Keratinocyte (primary cell): ENCODE measurements around the gene TTC22.

Experiments used
- CTCF ChIP-seq, 3 experiments: IDR thresholded peaks in 1 of 3; conservative IDR thresholded peaks in 1 of 3; optimal IDR thresholded peaks in 1 of 3; 2 replicates in 2 of 3; 3 replicates in 1 of 3; pipeline versions ENCODE3 to v1.5.1; 2011; ENCODE audit warnings: low read length in 3 of 3, mild to moderate bottlenecking in 3 of 3, moderate library complexity in 2 of 3, control low read depth in 1 of 3, inconsistent platforms in 1 of 3; ENCODE audit not compliant: insufficient read depth in 2 of 3; ENCODE audit errors: extremely low read depth in 1 of 3
- EZH2 ChIP-seq: IDR thresholded peaks from one replicate; pipeline ENCODE4 v1.6.1; 2012; ENCODE audit warnings: inconsistent platforms, mild to moderate bottlenecking, low read length, moderate library complexity

GRCh38 chr1:54772951-54773350 lies 28.2 kb downstream of the TTC22 start:
- TF ChIP-seq CTCF (optimal IDR thresholded peaks at IDR 0.05 in 1 of 3, IDR thresholded peaks at IDR 0.05 in 1 of 3, conservative IDR thresholded peaks at IDR 0.05 in 1 of 3; ENCODE audit: extremely low read depth in 1 of 3, insufficient read depth in 2 of 3, low read length in 3 of 3) (no peak), EZH2 (no peak)
